ENCODE data around the gene GCNA.

The GCNA gene

GRCh38 chrX:71619986-71620385 lies 41.7 kb downstream of the GCNA start:
- no peak for TF ChIP-seq CTCF (IDR thresholded peaks at IDR 0.05; ENCODE audit: borderline replicate concordance, insufficient read depth, low read depth, low read length)
- no peak overlapping the region for H3K4me3 ChIP-seq (ENCODE audit: low read depth, low read length)

GRCh38 chrX:71621603-71622002 lies 43.4 kb downstream of the GCNA start:
- no peak overlapping the region for H3K4me3 ChIP-seq (ENCODE audit: low read depth, low read length)
- no peak for TF ChIP-seq CTCF (IDR thresholded peaks at IDR 0.05; ENCODE audit: borderline replicate concordance, insufficient read depth, low read depth, low read length)

GRCh38 chrX:71622032-71622575 lies 43.9 kb downstream of the GCNA start:
- no peak for TF ChIP-seq CTCF (IDR thresholded peaks at IDR 0.05; ENCODE audit: borderline replicate concordance, insufficient read depth, low read depth, low read length)
- H3K4me3 ChIP-seq (ENCODE audit: low read depth, low read length): no peak overlapping the region

- H3K4me3 ChIP-seq (ENCODE audit: low read depth, low read length): no peak overlapping the region
- TF ChIP-seq CTCF (IDR thresholded peaks at IDR 0.05; ENCODE audit: borderline replicate concordance, insufficient read depth, low read depth, low read length): no peak; the same call in 1 of the 2 replicates
These were observed 44.6 kb downstream of the GCNA start for GRCh38 chrX:71622576-71623450.

- no peak overlapping the region for H3K4me3 ChIP-seq (ENCODE audit: low read depth, low read length)
- TF ChIP-seq CTCF (IDR thresholded peaks at IDR 0.05; ENCODE audit: borderline replicate concordance, insufficient read depth, low read depth, low read length): no peak
These were observed 45.5 kb downstream of the GCNA start for GRCh38 chrX:71623714-71624113.

GRCh38 chrX:71625471-71625870 lies 47.2 kb downstream of the GCNA start:
- H3K4me3 ChIP-seq (ENCODE audit: low read depth, low read length): no peak overlapping the region

More at GRCh38 chrX:71625471-71625870, 47.2 kb downstream of the GCNA start:
- no peak for TF ChIP-seq CTCF (IDR thresholded peaks at IDR 0.05; ENCODE audit: borderline replicate concordance, insufficient read depth, low read depth, low read length)

All from GM12875 (cell line).